Measurements from ENCODE around the gene SHBG.

Gene SHBG

DNA sequence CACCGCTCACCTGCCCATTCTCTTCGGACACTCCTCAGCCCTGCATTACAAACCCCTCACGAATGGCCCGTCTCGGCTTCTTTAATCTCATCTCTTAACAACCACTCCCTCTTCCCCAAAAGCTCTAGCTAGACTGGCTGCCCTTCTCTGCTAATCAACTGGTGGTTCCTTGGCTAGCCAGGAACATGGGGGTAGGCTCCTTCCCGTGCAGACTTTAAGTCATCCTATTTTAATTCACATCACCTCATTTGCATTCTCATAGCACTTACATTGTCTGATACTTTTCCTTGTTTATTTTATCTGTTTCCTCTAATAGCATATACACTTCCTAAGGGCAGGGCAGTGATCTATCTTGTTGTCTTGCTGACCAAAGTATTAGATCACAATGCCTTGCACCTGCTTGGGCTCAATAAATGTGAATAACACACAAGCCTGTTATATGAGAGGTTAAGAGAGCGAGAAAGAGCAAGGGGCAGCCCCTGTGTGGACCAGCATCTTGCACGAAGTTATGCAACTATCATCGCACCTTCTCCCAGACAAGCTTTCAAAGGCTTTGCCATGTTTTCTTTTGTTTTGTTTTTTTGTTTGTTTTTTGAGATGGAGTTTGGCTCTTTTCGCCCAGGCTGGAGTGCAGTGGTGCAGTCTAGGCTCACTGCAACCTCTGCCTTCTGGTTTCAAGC lies 47.6 kb downstream of the SHBG start:
- Histone ChIP-seq H3K27ac (ENCODE audit: low read depth, low read length, poor library complexity, severe bottlenecking) (no peak overlapping the region), H4K20me1 (ENCODE audit: insufficient read depth, low read length) (no peaks in the 10 kb centered on the region), H3F3A (ENCODE audit: insufficient read depth, low read length) (no peaks in the 10 kb centered on the region), H3K9me2 (ENCODE audit: low read depth, low read length) (no peaks in the 10 kb centered on the region), H3K4me3 (ENCODE audit: low read depth, low read length, poor library complexity, severe bottlenecking) (no peak overlapping the region), H3K27me3 (ENCODE audit: insufficient read depth, low read length) (no peaks in the 10 kb centered on the region), H3K4me1 (ENCODE audit: insufficient read depth, low read length, severe bottlenecking) (no peaks in the 10 kb centered on the region), H3K9me3 (ENCODE audit: low read length) (peaks cover 4% of the 10 kb centered on the region; the same call in 1 of the 2 replicates), H3K9ac (ENCODE audit: low read length) (no peak overlapping the region), H3K36me3 (ENCODE audit: insufficient read depth, low read length) (peaks cover 50% of the 10 kb centered on the region), H3K4me2 (ENCODE audit: low read length) (no peak overlapping the region), H2AFZ (ENCODE audit: low read length) (no peak overlapping the region), H3K79me2 (ENCODE audit: insufficient read depth, low read length) (peaks cover 18% of the 10 kb centered on the region)
- TF ChIP-seq EZH2 (IDR thresholded peaks at IDR 0.05; ENCODE audit: borderline replicate concordance, low read length), result no peak
- TF ChIP-seq, protein P1, sequence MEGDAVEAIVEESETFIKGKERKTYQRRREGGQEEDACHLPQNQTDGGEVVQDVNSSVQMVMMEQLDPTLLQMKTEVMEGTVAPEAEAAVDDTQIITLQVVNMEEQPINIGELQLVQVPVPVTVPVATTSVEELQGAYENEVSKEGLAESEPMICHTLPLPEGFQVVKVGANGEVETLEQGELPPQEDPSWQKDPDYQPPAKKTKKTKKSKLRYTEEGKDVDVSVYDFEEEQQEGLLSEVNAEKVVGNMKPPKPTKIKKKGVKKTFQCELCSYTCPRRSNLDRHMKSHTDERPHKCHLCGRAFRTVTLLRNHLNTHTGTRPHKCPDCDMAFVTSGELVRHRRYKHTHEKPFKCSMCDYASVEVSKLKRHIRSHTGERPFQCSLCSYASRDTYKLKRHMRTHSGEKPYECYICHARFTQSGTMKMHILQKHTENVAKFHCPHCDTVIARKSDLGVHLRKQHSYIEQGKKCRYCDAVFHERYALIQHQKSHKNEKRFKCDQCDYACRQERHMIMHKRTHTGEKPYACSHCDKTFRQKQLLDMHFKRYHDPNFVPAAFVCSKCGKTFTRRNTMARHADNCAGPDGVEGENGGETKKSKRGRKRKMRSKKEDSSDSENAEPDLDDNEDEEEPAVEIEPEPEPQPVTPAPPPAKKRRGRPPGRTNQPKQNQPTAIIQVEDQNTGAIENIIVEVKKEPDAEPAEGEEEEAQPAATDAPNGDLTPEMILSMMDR (IDR thresholded peaks at IDR 0.05; ENCODE audit: low read length), result no peak
